Measurements from ENCODE around the gene MAN2A1.

The MAN2A1 gene

GRCh38 chr5:109907189-109907588 is 217.5 kb downstream of the MAN2A1 start:
- DNase-seq (ENCODE audit: low read depth in 2 of 2) = no peak

DNA sequence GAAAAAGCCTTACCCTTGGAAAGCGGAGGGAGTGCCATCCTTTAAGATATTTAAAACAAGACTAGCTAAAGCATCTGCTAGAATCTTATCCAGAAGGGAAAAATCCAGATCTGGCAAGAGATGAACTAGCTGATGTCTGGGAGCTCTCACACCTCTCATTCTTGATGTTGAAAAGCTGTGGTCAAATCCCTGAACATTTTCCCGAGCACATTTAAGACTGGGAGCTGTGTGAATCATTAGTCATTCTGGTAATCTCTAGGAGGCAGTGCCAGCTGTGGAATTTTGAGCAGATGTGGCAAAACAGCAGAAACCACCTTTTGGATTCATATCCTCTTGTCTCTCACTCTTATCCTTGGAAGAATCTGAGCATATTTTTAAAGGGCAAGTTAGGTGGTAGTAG is 218.0 kb downstream of the MAN2A1 start:
- DNase-seq (ENCODE audit: low read depth in 2 of 2) = no peak

GRCh38 chr5:109908366-109908765 is 218.6 kb downstream of the MAN2A1 start:
- DNase-seq (ENCODE audit: low read depth in 2 of 2) = no peak

DNA sequence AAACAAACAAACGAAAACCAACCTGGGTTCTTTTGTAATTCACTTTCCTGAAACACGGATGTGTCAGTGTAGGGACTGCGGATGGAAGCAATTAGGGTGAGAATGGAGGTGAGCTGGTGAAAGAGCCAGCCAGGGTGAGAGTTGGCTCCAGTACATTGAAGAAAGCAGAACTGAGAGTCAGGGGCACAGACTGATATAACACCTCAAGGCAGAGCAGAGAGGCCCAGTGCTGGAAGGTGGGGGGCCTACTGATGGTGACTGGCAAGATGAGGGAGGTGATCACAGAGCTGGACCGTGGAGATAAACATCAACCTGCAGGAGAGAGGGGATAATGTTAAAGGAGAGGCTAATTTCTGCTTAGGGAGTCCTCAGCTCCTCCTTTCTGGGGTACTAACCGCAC is 221.1 kb downstream of the MAN2A1 start:
- DNase-seq (ENCODE audit: low read depth in 2 of 2) = no peak

GRCh38 chr5:109911731-109912130 is 222.0 kb downstream of the MAN2A1 start:
- DNase-seq (ENCODE audit: low read depth in 2 of 2) = no peak

GRCh38 chr5:109914906-109915305 is 225.2 kb downstream of the MAN2A1 start:
- no peak for DNase-seq (ENCODE audit: low read depth in 2 of 2)

GRCh38 chr5:109916481-109917153 is 226.9 kb downstream of the MAN2A1 start:
- no peak for DNase-seq (ENCODE audit: low read depth in 2 of 2)

Data from stimulated activated CD4-positive, alpha-beta T cell treated with anti-CD3 and anti-CD28 coated beads, Interleukin-15, amount 100 ng/mL, for 48 hours (primary cell).